Upper lobe of left lung (tissue), 6 donors: ENCODE measurements around the gene DHFR2. TPM values are rescaled to one million over a fixed set of nuclear protein-coding genes. Genes with fewer than 3 reads are reported as not detected.

Experiments used
- ATAC-seq, 2 donors: fragments of 200-7000 bp; cut with Tn5 transposase; one replicate each; pipeline ENCODE4 v1.9.1; 2022; ENCODE audit warnings: mild to moderate bottlenecking in 2 of 2, moderate library complexity in 2 of 2; ENCODE audit not compliant: low FRiP score in 2 of 2
- DNase-seq, 2 donors: peaks; one replicate each; pipeline ENCODE4 v3.0.0-alpha.2; 2019 to 2020
- H3K27ac ChIP-seq, 4 donors: fragments of 200-600 bp; sonication (generic); one replicate each; pipeline ENCODE4 v1.5.1; 2016 to 2019
- H3K27me3 ChIP-seq, 4 donors: fragments of 200-600 bp; sonication (generic); one replicate each; pipeline ENCODE4 v1.5.1; 2017 to 2019
- H3K36me3 ChIP-seq, 4 donors: fragments of 200-600 bp; sonication (generic); one replicate each; pipeline ENCODE4 v1.5.1; 2016 to 2019
- H3K4me1 ChIP-seq, 4 donors: fragments of 200-600 bp; sonication (generic); one replicate each; pipeline ENCODE4 v1.5.1; 2018 to 2019
- H3K4me3 ChIP-seq, 4 donors: fragments of 200-600 bp; sonication (generic); one replicate each; pipeline ENCODE4 v1.5.1; 2017 to 2019; ENCODE audit warnings: mild to moderate bottlenecking in 2 of 4, moderate library complexity in 1 of 4
- H3K9me3 ChIP-seq, 4 donors: fragments of 200-600 bp; sonication (generic); one replicate each; pipeline ENCODE4 v1.5.1; 2018 to 2019
- CTCF ChIP-seq, 6 experiments: fragments of 450-650 bp in 4 of 6; fragments of 200-600 bp in 2 of 6; sonication (generic) in 2 of 6; IDR thresholded peaks; one replicate each; pipeline ENCODE4 v1.5.1; 2016 to 2019; ENCODE audit warnings: antibody characterized with exemption in 6 of 6
- EP300 ChIP-seq, 4 donors: sonication (generic); formaldehyde crosslinking; IDR thresholded peaks; one replicate each; pipeline ENCODE4 v1.5.1; 2017; ENCODE audit warnings: antibody characterized with exemption in 4 of 4, control low read depth in 2 of 4
- POLR2A ChIP-seq, 4 donors: fragments of 450-650 bp; IDR thresholded peaks; one replicate each; pipeline ENCODE4 v1.5.1; 2016 to 2017; ENCODE audit warnings: antibody characterized with exemption in 4 of 4, mild to moderate bottlenecking in 2 of 4
- POLR2AphosphoS5 ChIP-seq, 2 donors: sonication (generic); formaldehyde crosslinking; IDR thresholded peaks; one replicate each; pipeline ENCODE4 v1.5.1; 2017; ENCODE audit warnings: antibody characterized with exemption in 2 of 2
- WGBS, 2 donors: methylation state at CpG; one replicate each; pipeline ENCODE4 v1.1.5; 2017 to 2018; 5-methylcytosine and 5-hydroxymethylcytosine counted together
- total RNA-seq, 6 donors: library from RNA; depleted of rRNA in 4 of 6; stranded (reverse); fragments of >200 nt in 4 of 6; gene quantifications; one replicate each; pipeline versions ENCODE4 v1.1.0 to v1.2.1, GENCODE V29; 2016 to 2021
- donor health status: DM: no; HTN: no; CAD: no; lungs with moderate emphysema.
- donor health status: DM: no; HTN: yes; CAD: no; lungs with severe emphysema.

DHFR2 gene
- total RNA-seq, 6 donors from 2014 or later: 2.7 to 7.9 (median 5.3) TPM

- no peak for DNase-seq
- peak in 1 of 2 donors; percentile 58 for ATAC-seq
- Histone ChIP-seq H3K36me3 (peaks cover 0 to 2% (median 0%) of the 10 kb centered on the region in 4 donors), H3K4me3 (no peak overlapping the region), H3K27ac (peak overlapping the region in 1 of 4 donors; percentile 1), H3K9me3 (no peaks in the 10 kb centered on the region), H3K27me3 (no peaks in the 10 kb centered on the region), H3K4me1 (no peaks in the 10 kb centered on the region)
- TF ChIP-seq POLR2A (IDR thresholded peaks at IDR 0.05) (no peak), EP300 (IDR thresholded peaks at IDR 0.05) (no peak), POLR2AphosphoS5 (IDR thresholded peaks at IDR 0.05) (no peak), CTCF (IDR thresholded peaks at IDR 0.05) (no peak)
- 78 to 81% methylated on average over 3 of the region's 3 CpGs for WGBS, 2 donors
Measured at GRCh38 chr3:94011233-94011711, 51.4 kb downstream of the DHFR2 start.

- H3K27me3 ChIP-seq: no peaks in the 10 kb centered on the region
- no peaks in the 10 kb centered on the region for H3K9me3 ChIP-seq
- H3K36me3 ChIP-seq: peaks cover 0 to 2% (median 0%) of the 10 kb centered on the region in 4 donors
- DNase-seq: no peak
- H3K27ac ChIP-seq: no peak overlapping the region
- TF ChIP-seq POLR2AphosphoS5 (IDR thresholded peaks at IDR 0.05) (no peak), EP300 (IDR thresholded peaks at IDR 0.05) (no peak), CTCF (IDR thresholded peaks at IDR 0.05) (no peak)
- 90 to 99% methylated on average over 2 of the region's 2 CpGs for WGBS, 2 donors
- H3K4me3 ChIP-seq: no peak overlapping the region
- H3K4me1 ChIP-seq: peaks cover 0 to 4% (median 0%) of the 10 kb centered on the region in 4 donors
- no peak for ATAC-seq
Measured at GRCh38 chr3:94009608-94010007, 53.1 kb downstream of the DHFR2 start.

- H3K27me3 ChIP-seq: no peaks in the 10 kb centered on the region
- H3K4me1 ChIP-seq: peaks cover 0 to 12% (median 0%) of the 10 kb centered on the region in 4 donors
- no peak for ATAC-seq
Measured at GRCh38 chr3:94008253-94008652, 54.5 kb downstream of the DHFR2 start.

More at GRCh38 chr3:94008253-94008652, 54.5 kb downstream of the DHFR2 start:
- Histone ChIP-seq H3K9me3 (no peaks in the 10 kb centered on the region), H3K27ac (no peak overlapping the region), H3K4me3 (no peak overlapping the region), H3K36me3 (no peaks in the 10 kb centered on the region)
- DNase-seq: no peak
- TF ChIP-seq POLR2A (IDR thresholded peaks at IDR 0.05): no peak
- TF ChIP-seq POLR2AphosphoS5 (IDR thresholded peaks at IDR 0.05): no peak
- TF ChIP-seq CTCF (IDR thresholded peaks at IDR 0.05): no peak
- no peak for TF ChIP-seq EP300 (IDR thresholded peaks at IDR 0.05)
- WGBS, 2 donors: 72 to 74% methylated on average over 2 of the region's 2 CpGs

Other genes starting within 250 kb of the DHFR2 start
- 10 to 100 TPM; 32.5 to 81.8 (median 49.4) TPM for gene PROS1, start 89.0 kb downstream of the DHFR2 start, total RNA-seq
- gene ARL13B, start 82.8 kb downstream of the DHFR2 start, total RNA-seq: 10 to 100 TPM; 19.7 to 28.2 (median 23.6) TPM
- gene STX19, start 34.3 kb downstream of the DHFR2 start, total RNA-seq: 1 to 10 TPM in 4 of 6 donors, not detected in 2; 1.1 to 4.9 (median 2.3) TPM
- 10 to 100 TPM in 5 of 6 donors, 1 to 10 TPM in 1; 5.2 to 24.1 (median 13.9) TPM for gene NSUN3, start 145 bp upstream of the DHFR2 start, total RNA-seq